G401 (cell line): Measurements from ENCODE around the gene ARL4A. TPM values are rescaled to one million over a fixed set of nuclear protein-coding genes. Genes with fewer than 3 reads are reported as not detected.
"Not testable (repeated sequence)": the region's sequence is repeated elsewhere in the genome, so short reads cannot be mapped to it uniquely, and the experiment has no call there.

Experiments used
- DNase-seq: peaks from one replicate; pipeline ENCODE4 v3.0.0-alpha.2; 2015; ENCODE audit warnings: low spot score
- in situ Hi-C: cut with HindIII; loops from 2 replicates; pipeline ENCODE4 v1.10.0; 2016; ENCODE audit warnings: low sequenced_read_pairs, mixed read lengths
- total RNA-seq: library from RNA; depleted of rRNA; stranded (reverse); fragments of >200 nt; shearing (Covaris generic); gene quantifications from 2 replicates; pipeline ENCODE4 v1.2.3, GENCODE V29; 2014; rRNA removed

Gene ARL4A
- 21.4 and 26.1 TPM in 2 replicates for total RNA-seq

GRCh38 chr7:12686891-12687717, at the start of gene ARL4A:
Gene ARL4A (plus strand): TSS chr7:12687633. CDS start chr7:12688255, 622 bp downstream.
- DNase-seq: peak; percentile 98
- in situ Hi-C loops: no loop called here

- in situ Hi-C loops: no loop called here
- DNase-seq: peak; percentile 61
These were observed 49.4 kb upstream of the ARL4A start for GRCh38 chr7:12637819-12638592.

- peak; percentile 55 for DNase-seq
- in situ Hi-C loops: no loop called here
These were observed 48.5 kb upstream of the ARL4A start for GRCh38 chr7:12638851-12639456.

- peak; percentile 9 for DNase-seq
- in situ Hi-C loops: no loop called here
These were observed 46.9 kb upstream of the ARL4A start for GRCh38 chr7:12640299-12641096.

GRCh38 chr7:12641196-12641595, 46.2 kb upstream of the ARL4A start:
- no peak for DNase-seq
- in situ Hi-C loops: no loop called here

GRCh38 chr7:12642508-12642907, 44.9 kb upstream of the ARL4A start:
- in situ Hi-C loops: no loop called here
- no peak for DNase-seq

- DNase-seq: no peak
- in situ Hi-C loops: no loop called here
These were observed 44.3 kb upstream of the ARL4A start for GRCh38 chr7:12643001-12643643.

GRCh38 chr7:12643644-12644043, 43.8 kb upstream of the ARL4A start:
- in situ Hi-C loops: no loop called here
- no peak for DNase-seq

- in situ Hi-C loops: not testable (repeated sequence)
These were observed 42.2 kb upstream of the ARL4A start for GRCh38 chr7:12645212-12645611.

GRCh38 chr7:12646139-12646538, 41.3 kb upstream of the ARL4A start:
- in situ Hi-C loops: no loop called here
- no peak for DNase-seq

More at GRCh38 chr7:12645212-12645611, 42.2 kb upstream of the ARL4A start:
- DNase-seq: not testable (repeated sequence)

GRCh38 chr7:12647364-12648219, 39.8 kb upstream of the ARL4A start:
- in situ Hi-C loops: no loop called here
- DNase-seq: no peak

- in situ Hi-C loops: no loop called here
- DNase-seq: no peak
These were observed 38.6 kb upstream of the ARL4A start for GRCh38 chr7:12648704-12649261.

- in situ Hi-C loops: no loop called here
- no peak for DNase-seq
These were observed 38.1 kb upstream of the ARL4A start for GRCh38 chr7:12649348-12649747.

- in situ Hi-C loops: no loop called here
- DNase-seq: no peak
These were observed 37.4 kb upstream of the ARL4A start for GRCh38 chr7:12650080-12650479.

- in situ Hi-C loops: no loop called here
- no peak for DNase-seq
These were observed 34.3 kb upstream of the ARL4A start for GRCh38 chr7:12653110-12653509.

- in situ Hi-C loops: no loop called here
- no peak for DNase-seq
These were observed 33.9 kb upstream of the ARL4A start for GRCh38 chr7:12653518-12653917.

GRCh38 chr7:12655161-12655560, 32.3 kb upstream of the ARL4A start:
- DNase-seq: no peak
- in situ Hi-C loops: no loop called here
